Vagina (tissue), 2 donors: ENCODE results near the gene RAF1.

Experiments used
- POLR2A ChIP-seq, 2 donors: fragments of 450-650 bp; IDR thresholded peaks; one replicate each; pipeline ENCODE4 v1.6.1; 2017; ENCODE audit warnings: antibody characterized with exemption in 2 of 2, mild to moderate bottlenecking in 2 of 2, moderate library complexity in 2 of 2
- POLR2AphosphoS5 ChIP-seq, 2 donors: sonication (generic); formaldehyde crosslinking; IDR thresholded peaks; one replicate each; pipeline ENCODE4 v1.9.0; 2017; ENCODE audit warnings: antibody characterized with exemption in 2 of 2, mild to moderate bottlenecking in 2 of 2, low read depth in 1 of 2; ENCODE audit not compliant: insufficient read depth in 1 of 2
- TF ChIP-seq, protein P1 (sequence below), 3 experiments: fragments of 450-650 bp in 2 of 3; fragments of 200-600 bp in 1 of 3; sonication (generic) in 1 of 3; IDR thresholded peaks; one replicate each; pipeline ENCODE4 v1.5.1; 2017 to 2019; ENCODE audit warnings: antibody characterized with exemption in 3 of 3, mild to moderate bottlenecking in 2 of 3, moderate library complexity in 2 of 3

DNA sequence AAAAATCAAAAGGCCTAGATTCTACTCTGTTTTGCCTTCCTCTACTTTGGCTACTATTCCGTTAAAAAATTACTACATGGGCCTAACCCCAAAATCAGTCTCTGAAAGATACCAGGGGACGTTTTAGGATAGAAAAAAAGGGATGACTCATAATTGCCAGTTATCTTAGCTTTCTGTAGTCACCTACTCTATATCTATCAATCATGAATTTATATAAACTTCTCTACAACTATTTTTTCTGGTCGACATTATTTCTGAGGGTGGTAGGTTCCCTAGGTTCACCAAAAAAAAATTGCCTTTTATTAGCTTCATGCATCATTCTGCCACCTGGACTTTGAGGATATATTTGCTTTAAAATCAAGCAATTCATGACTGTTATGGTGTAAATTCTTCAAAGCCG, 36.5 kb downstream of the RAF1 start:
- TF ChIP-seq, protein P1, sequence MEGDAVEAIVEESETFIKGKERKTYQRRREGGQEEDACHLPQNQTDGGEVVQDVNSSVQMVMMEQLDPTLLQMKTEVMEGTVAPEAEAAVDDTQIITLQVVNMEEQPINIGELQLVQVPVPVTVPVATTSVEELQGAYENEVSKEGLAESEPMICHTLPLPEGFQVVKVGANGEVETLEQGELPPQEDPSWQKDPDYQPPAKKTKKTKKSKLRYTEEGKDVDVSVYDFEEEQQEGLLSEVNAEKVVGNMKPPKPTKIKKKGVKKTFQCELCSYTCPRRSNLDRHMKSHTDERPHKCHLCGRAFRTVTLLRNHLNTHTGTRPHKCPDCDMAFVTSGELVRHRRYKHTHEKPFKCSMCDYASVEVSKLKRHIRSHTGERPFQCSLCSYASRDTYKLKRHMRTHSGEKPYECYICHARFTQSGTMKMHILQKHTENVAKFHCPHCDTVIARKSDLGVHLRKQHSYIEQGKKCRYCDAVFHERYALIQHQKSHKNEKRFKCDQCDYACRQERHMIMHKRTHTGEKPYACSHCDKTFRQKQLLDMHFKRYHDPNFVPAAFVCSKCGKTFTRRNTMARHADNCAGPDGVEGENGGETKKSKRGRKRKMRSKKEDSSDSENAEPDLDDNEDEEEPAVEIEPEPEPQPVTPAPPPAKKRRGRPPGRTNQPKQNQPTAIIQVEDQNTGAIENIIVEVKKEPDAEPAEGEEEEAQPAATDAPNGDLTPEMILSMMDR (IDR thresholded peaks at IDR 0.05), result no peak
- TF ChIP-seq POLR2A (IDR thresholded peaks at IDR 0.05) (no peak), POLR2AphosphoS5 (IDR thresholded peaks at IDR 0.05; ENCODE audit: insufficient read depth in 1 of 2, low read depth in 1 of 2) (no peak)
